Fibroblast of lung (primary cell): ENCODE data around the gene DUSP8.

Experiments
- EZH2 ChIP-seq: IDR thresholded peaks from 2 replicates; pipeline ENCODE4 v1.5.1; 2012; ENCODE audit warnings: low read length, control low read depth, mild to moderate bottlenecking; ENCODE audit errors: missing control alignments
- TF ChIP-seq, protein P1 (sequence below), 2 donors: IDR thresholded peaks in 1 of 2; conservative IDR thresholded peaks in 1 of 2; 1 replicate in 1 of 2; 2 replicates in 1 of 2; pipeline ENCODE4 v1.5.1; 2011 to 2012; ENCODE audit warnings: low read length in 2 of 2, control low read depth in 1 of 2, inconsistent platforms in 1 of 2, low read depth in 1 of 2, mild to moderate bottlenecking in 1 of 2

GRCh38 chr11:1566381-1567051, 5.6 kb downstream of the DUSP8 start:
- TF ChIP-seq, protein P1, sequence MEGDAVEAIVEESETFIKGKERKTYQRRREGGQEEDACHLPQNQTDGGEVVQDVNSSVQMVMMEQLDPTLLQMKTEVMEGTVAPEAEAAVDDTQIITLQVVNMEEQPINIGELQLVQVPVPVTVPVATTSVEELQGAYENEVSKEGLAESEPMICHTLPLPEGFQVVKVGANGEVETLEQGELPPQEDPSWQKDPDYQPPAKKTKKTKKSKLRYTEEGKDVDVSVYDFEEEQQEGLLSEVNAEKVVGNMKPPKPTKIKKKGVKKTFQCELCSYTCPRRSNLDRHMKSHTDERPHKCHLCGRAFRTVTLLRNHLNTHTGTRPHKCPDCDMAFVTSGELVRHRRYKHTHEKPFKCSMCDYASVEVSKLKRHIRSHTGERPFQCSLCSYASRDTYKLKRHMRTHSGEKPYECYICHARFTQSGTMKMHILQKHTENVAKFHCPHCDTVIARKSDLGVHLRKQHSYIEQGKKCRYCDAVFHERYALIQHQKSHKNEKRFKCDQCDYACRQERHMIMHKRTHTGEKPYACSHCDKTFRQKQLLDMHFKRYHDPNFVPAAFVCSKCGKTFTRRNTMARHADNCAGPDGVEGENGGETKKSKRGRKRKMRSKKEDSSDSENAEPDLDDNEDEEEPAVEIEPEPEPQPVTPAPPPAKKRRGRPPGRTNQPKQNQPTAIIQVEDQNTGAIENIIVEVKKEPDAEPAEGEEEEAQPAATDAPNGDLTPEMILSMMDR (conservative IDR thresholded peaks at IDR 0.05 in 1 of 2, IDR thresholded peaks at IDR 0.05 in 1 of 2; ENCODE audit: low read depth in 1 of 2, low read length in 2 of 2): peak in 1 of 2 donors; percentile 7
- TF ChIP-seq EZH2: no peak
